IMR-90 (cell line): ENCODE measurements around the gene PDGFRA.

Experiments used
- CTCF ChIP-seq: conservative IDR thresholded peaks from 2 replicates; pipeline ENCODE4 v1.5.1; 2012; ENCODE audit warnings: mild to moderate bottlenecking, low read depth, low read length, improper control_type of control experiment
- MAFK ChIP-seq: IDR thresholded peaks from 2 replicates; pipeline ENCODE4 v1.6.1; 2012; ENCODE audit warnings: low read depth, low read length, improper control_type of control experiment
- MXI1 ChIP-seq: IDR thresholded peaks from 2 replicates; pipeline ENCODE4 v1.6.1; 2012; ENCODE audit warnings: low read depth, mild to moderate bottlenecking, low read length, moderate library complexity, borderline replicate concordance
- NFE2L2 ChIP-seq: fragments of 150-350 bp; IDR thresholded peaks from 2 replicates; pipeline ENCODE4 v1.6.1; 2016; ENCODE audit warnings: low read depth, mild to moderate bottlenecking, low read length
- POLR2A ChIP-seq: IDR thresholded peaks from 2 replicates; pipeline ENCODE4 v1.6.1; 2012; ENCODE audit warnings: mild to moderate bottlenecking, low read depth, low read length
- RAD21 ChIP-seq: IDR thresholded peaks from 2 replicates; pipeline ENCODE4 v1.6.1; 2012; ENCODE audit warnings: low read length, improper control_type of control experiment
- RCOR1 ChIP-seq: IDR thresholded peaks from 2 replicates; pipeline ENCODE4 v1.6.1; 2012; ENCODE audit warnings: mild to moderate bottlenecking, low read length, improper control_type of control experiment; ENCODE audit not compliant: insufficient replicate concordance
- RFX5 ChIP-seq: IDR thresholded peaks from 2 replicates; pipeline ENCODE4 v1.8.0; 2012; ENCODE audit warnings: low read depth, mild to moderate bottlenecking, low read length, moderate library complexity
- SMC3 ChIP-seq: fragments of 150-350 bp; IDR thresholded peaks from 2 replicates; pipeline ENCODE4 v1.6.1; 2016; ENCODE audit warnings: low read depth, mild to moderate bottlenecking, antibody characterized with exemption, low read length, moderate library complexity

GRCh38 chr4:54277691-54278090 is 48.6 kb downstream of the PDGFRA start:
- TF ChIP-seq RAD21 (no peak; the same call in 1 of the 2 replicates), RCOR1 (no peak), CTCF (no peak), POLR2A (no peak), MAFK (no peak), NFE2L2 (no peak), SMC3 (no peak), MXI1 (no peak), RFX5 (no peak)
